GM18868 (cell line): Measurements from ENCODE around the gene TMEM255A.
"Not testable (repeated sequence)": the region's sequence is repeated elsewhere in the genome, so short reads cannot be mapped to it uniquely, and the experiment has no call there.

Experiments used
- ATAC-seq: cut with Tn5 transposase; IDR thresholded peaks from one replicate; pipeline ENCODE4 v1.9.1; 2021; ENCODE audit warnings: mild to moderate bottlenecking, moderate library complexity; ENCODE audit not compliant: unreplicated experiment

Gene TMEM255A

GRCh38 chrX:120310861-120311726 is at the start of gene TMEM255A:
TMEM255A (minus strand) TSS chrX:120311461; CDS start chrX:120311309, 152 bp downstream.
- no peak for ATAC-seq

GRCh38 chrX:120358737-120359456 is 47.6 kb upstream of the TMEM255A start:
- no peak for ATAC-seq

- ATAC-seq, result no peak
Observed at GRCh38 chrX:120357186-120357585, 45.9 kb upstream of the TMEM255A start.

- no peak for ATAC-seq
Observed at GRCh38 chrX:120356084-120356483, 44.8 kb upstream of the TMEM255A start.

- ATAC-seq, result no peak
Observed at GRCh38 chrX:120350450-120351138, 39.3 kb upstream of the TMEM255A start.

- not testable (repeated sequence) for ATAC-seq
Observed at GRCh38 chrX:120344566-120344965, 33.3 kb upstream of the TMEM255A start.

GRCh38 chrX:120336899-120337298 is 25.6 kb upstream of the TMEM255A start:
- no peak for ATAC-seq

GRCh38 chrX:120335289-120335688 is 24.0 kb upstream of the TMEM255A start:
- ATAC-seq, result no peak

GRCh38 chrX:120334603-120335002 is 23.3 kb upstream of the TMEM255A start:
- no peak for ATAC-seq

GRCh38 chrX:120334151-120334550 is 22.9 kb upstream of the TMEM255A start:
- ATAC-seq, result no peak

- ATAC-seq, result no peak
Observed at GRCh38 chrX:120332394-120332793, 21.1 kb upstream of the TMEM255A start.

- no peak for ATAC-seq
Observed at GRCh38 chrX:120331116-120331515, 19.9 kb upstream of the TMEM255A start.

- no peak for ATAC-seq
Observed at GRCh38 chrX:120321520-120322281, 10.4 kb upstream of the TMEM255A start.

- ATAC-seq, result no peak
Observed at GRCh38 chrX:120318411-120318810, 7.2 kb upstream of the TMEM255A start.

GRCh38 chrX:120316587-120317283 is 5.5 kb upstream of the TMEM255A start:
- ATAC-seq, result no peak

- no peak for ATAC-seq
Observed at GRCh38 chrX:120315776-120316175, 4.5 kb upstream of the TMEM255A start.

GRCh38 chrX:120311727-120312063 is 434 bp upstream of the TMEM255A start:
- no peak for ATAC-seq

GRCh38 chrX:120309873-120310705 is 1.2 kb downstream of the TMEM255A start:
- ATAC-seq, result no peak
